IPS-18c (cell line): ENCODE results near the gene CALN1.
"Not testable (repeated sequence)": the region's sequence is repeated elsewhere in the genome, so short reads cannot be mapped to it uniquely, and the experiment has no call there.

Experiments
- H3K4me3 ChIP-seq: 2 replicates; pipeline ENCODE4 v1.7.0; 2013; ENCODE audit warnings: low read depth, mild to moderate bottlenecking, low read length, moderate library complexity; ENCODE audit not compliant: insufficient read depth
- H3K9me3 ChIP-seq: one replicate; pipeline ENCODE4 v1.6.1; 2013; ENCODE audit warnings: mild to moderate bottlenecking, low read length, moderate library complexity; ENCODE audit not compliant: control insufficient read depth, insufficient read depth

The CALN1 gene

GRCh38 chr7:71772779-71773178, 639.4 kb downstream of the CALN1 start:
- H3K4me3 ChIP-seq, result no peak overlapping the region
- H3K9me3 ChIP-seq, result no peaks in the 10 kb centered on the region

- no peak overlapping the region for H3K4me3 ChIP-seq
Measured at GRCh38 chr7:71770269-71770907, 641.8 kb downstream of the CALN1 start.

GRCh38 chr7:71769326-71769725, 642.8 kb downstream of the CALN1 start:
- H3K9me3 ChIP-seq, result no peaks in the 10 kb centered on the region
- H3K4me3 ChIP-seq, result no peak overlapping the region

More at GRCh38 chr7:71770269-71770907, 641.8 kb downstream of the CALN1 start:
- H3K9me3 ChIP-seq, result no peaks in the 10 kb centered on the region

- Histone ChIP-seq H3K9me3 (no peaks in the 10 kb centered on the region), H3K4me3 (no peak overlapping the region)
Measured at GRCh38 chr7:71768450-71768849, 643.7 kb downstream of the CALN1 start.

- Histone ChIP-seq H3K9me3 (no peaks in the 10 kb centered on the region), H3K4me3 (no peak overlapping the region)
Measured at GRCh38 chr7:71766016-71766415, 646.1 kb downstream of the CALN1 start.

- Histone ChIP-seq H3K9me3 (no peaks in the 10 kb centered on the region), H3K4me3 (no peak overlapping the region)
Measured at GRCh38 chr7:71761336-71761735, 650.8 kb downstream of the CALN1 start.

- Histone ChIP-seq H3K4me3 (no peak overlapping the region), H3K9me3 (no peaks in the 10 kb centered on the region)
Measured at GRCh38 chr7:71754828-71755227, 657.3 kb downstream of the CALN1 start.

- Histone ChIP-seq H3K4me3 (no peak overlapping the region), H3K9me3 (peaks cover 1% of the 10 kb centered on the region)
Measured at GRCh38 chr7:71753956-71754664, 658.0 kb downstream of the CALN1 start.

GRCh38 chr7:71753236-71753635, 658.9 kb downstream of the CALN1 start:
- Histone ChIP-seq H3K4me3 (no peak overlapping the region), H3K9me3 (peaks cover 5% of the 10 kb centered on the region)

GRCh38 chr7:71752171-71752935, 659.8 kb downstream of the CALN1 start:
- H3K9me3 ChIP-seq, result peaks cover 5% of the 10 kb centered on the region
- H3K4me3 ChIP-seq, result peak overlapping the region; percentile 55; the same call in 1 of the 2 replicates

- Histone ChIP-seq H3K9me3 (peaks cover 5% of the 10 kb centered on the region), H3K4me3 (no peak overlapping the region)
Measured at GRCh38 chr7:71750290-71750689, 661.8 kb downstream of the CALN1 start.

- Histone ChIP-seq H3K4me3 (no peak overlapping the region), H3K9me3 (peaks cover 5% of the 10 kb centered on the region)
Measured at GRCh38 chr7:71746006-71746405, 666.1 kb downstream of the CALN1 start.

GRCh38 chr7:71740174-71740560, 672.0 kb downstream of the CALN1 start:
- H3K4me3 ChIP-seq, result no peak overlapping the region

GRCh38 chr7:71739520-71740173, 672.5 kb downstream of the CALN1 start:
- Histone ChIP-seq H3K9me3 (no peaks in the 10 kb centered on the region), H3K4me3 (no peak overlapping the region)

More at GRCh38 chr7:71740174-71740560, 672.0 kb downstream of the CALN1 start:
- H3K9me3 ChIP-seq, result no peaks in the 10 kb centered on the region

- H3K4me3 ChIP-seq, H3K9me3 ChIP-seq: not testable (repeated sequence)
Measured at GRCh38 chr7:71737931-71738540, 674.1 kb downstream of the CALN1 start.

- H3K4me3 ChIP-seq, result no peak overlapping the region
- peaks cover 2% of the 10 kb centered on the region for H3K9me3 ChIP-seq
Measured at GRCh38 chr7:71735961-71736556, 676.1 kb downstream of the CALN1 start.
